ENCODE measurements around the gene ACYP2.
A peak's percentile ranks its signal among the peaks of the same experiment; 100 is the strongest.

ACYP2 gene

DNA sequence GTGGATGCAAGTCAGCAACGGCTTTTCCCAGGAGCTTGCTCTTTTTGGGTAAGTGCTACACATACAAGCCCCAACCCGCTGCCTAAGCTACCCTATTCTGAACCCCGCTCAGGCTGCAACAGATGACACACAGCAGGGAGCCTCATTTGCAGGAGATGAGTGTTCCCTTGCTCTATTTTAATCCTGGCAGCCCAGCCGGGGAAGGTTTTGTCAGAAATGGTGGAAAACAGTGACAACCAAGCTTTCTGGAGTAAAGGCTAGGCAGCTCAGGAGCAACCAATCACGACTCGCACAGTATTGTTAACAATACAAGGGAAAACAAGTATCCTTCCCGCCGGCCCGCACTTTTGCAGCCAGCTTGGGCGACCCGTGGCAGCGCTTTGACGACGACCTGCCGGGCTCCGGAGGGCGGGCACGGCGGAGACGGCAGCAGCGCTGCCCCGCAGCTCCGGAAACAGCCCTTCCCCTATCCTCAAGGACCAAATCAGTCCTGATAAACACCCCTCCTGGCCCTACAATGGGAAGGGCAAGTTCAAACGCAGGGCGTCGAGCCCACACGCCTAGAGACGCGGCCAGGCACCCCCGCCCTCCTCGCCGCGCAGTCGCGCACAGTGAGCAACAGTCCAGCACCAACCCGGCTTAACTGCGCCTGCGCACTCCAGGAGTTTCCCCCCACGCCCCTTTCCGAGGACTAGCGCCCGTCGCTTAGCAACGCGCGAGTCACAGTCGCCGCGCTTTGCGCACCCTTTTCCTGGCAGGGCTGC is 214.9 kb downstream of the ACYP2 start:
- peak; percentile 67 for FAIRE-seq

- FAIRE-seq: no peak
Observed at GRCh38 chr2:54330926-54331835, 215.8 kb downstream of the ACYP2 start.

- FAIRE-seq: no peak
Observed at GRCh38 chr2:54332386-54332785, 217.0 kb downstream of the ACYP2 start.

GRCh38 chr2:54336136-54336976 is 220.9 kb downstream of the ACYP2 start:
- no peak for FAIRE-seq

GRCh38 chr2:54336977-54337255 is 221.5 kb downstream of the ACYP2 start:
- FAIRE-seq: no peak

- no peak for FAIRE-seq
Observed at GRCh38 chr2:54341656-54342055, 226.2 kb downstream of the ACYP2 start.

DNA sequence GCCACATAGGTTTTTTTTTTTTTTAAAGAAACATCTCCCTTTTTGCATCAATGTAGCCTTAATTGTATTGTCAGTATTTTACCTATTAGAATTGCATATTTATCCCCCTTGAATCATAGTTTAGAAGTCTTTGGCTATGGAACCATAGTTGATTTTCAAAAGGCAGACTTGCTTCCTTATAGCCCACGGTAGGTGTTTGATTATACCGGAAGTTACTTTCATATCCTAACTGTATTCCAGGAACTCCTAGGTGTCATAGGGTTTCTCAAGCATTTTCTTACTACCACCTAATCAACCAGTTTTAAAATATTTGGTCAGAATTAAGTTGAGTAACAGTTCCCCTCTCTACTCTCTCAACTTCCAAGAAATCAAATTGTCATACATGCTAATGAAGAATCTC is 227.2 kb downstream of the ACYP2 start:
- no peak for FAIRE-seq

DNA sequence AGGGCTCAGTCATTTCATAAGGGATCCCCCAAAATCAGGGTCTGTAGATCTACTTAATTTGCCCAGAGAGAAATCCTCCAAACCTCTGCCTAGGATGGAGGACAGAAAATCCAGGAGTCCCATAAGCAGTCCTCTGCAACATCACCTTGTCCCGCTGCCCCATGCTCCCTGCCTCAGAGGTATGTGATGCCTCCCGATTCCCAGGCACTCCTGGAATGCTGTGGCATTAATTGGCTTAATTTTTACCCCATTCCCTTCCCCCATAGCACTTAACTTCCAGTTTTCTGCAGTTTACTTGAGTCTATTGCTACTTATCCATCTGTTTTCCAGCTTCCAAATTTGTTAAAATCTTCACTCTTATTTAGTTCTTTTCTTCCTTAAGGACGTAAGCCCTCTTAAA is 232.2 kb downstream of the ACYP2 start:
- no peak for FAIRE-seq

GRCh38 chr2:54348646-54349045 is 233.2 kb downstream of the ACYP2 start:
- FAIRE-seq: no peak

DNA sequence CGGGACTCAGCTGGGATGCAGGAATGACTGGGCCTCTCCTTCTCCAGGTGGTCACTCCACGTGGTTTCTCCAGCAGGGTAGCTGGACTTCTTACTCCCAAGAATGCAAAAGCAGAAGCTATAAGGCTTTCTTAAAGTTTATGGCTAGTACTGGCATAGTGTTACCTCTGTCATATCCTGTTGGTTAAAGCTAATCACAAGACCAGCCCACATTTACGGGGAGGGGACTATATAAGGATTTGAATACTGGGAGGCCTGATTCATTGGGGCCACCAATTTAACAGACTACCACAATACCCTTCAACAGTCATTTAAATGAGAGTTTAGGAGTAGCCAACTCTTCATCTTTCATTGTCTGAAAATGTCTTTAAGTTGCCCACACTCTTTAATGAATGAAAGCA is 235.0 kb downstream of the ACYP2 start:
- no peak for FAIRE-seq

DNA sequence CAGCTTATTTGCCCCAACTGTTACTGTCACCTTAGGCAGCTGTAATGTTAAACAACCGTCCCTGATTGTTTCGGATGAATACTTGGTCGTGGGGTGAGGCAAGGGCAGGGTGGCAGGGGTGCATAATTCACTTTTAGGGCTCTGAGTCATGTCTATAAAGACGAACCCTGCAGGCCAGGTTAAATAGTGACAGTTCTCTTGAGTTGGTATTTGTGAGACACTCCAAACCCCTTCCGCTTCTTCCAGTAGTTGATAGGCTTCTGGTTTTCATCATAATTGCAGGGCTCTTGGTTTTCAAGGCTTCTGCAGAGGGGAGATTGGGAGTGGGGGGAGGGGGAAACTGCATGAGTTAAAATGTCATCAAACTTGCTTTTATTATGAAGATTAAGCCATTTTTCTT is 237.8 kb downstream of the ACYP2 start:
- FAIRE-seq: no peak
